GM13976 (cell line): Measurements from ENCODE around the gene DZIP3.

Experiments used
- DNase-seq: peaks from one replicate; pipeline ENCODE4 v3.0.0; 2012; ENCODE audit warnings: low spot score
- CTCF ChIP-seq: IDR thresholded peaks from 2 replicates; pipeline ENCODE4 v1.5.1; 2012; ENCODE audit warnings: borderline replicate concordance, mild to moderate bottlenecking; ENCODE audit not compliant: insufficient read depth; ENCODE audit errors: extremely low read depth, missing control alignments, control extremely low read depth
- in situ Hi-C: fragments of 300-500 bp; cut with MboI; formaldehyde crosslinking; loops from one replicate; pipeline ENCODE4 v1.12.0; 2022; ENCODE audit warnings: low sequenced_read_pairs, mixed read lengths, inconsistent platforms; ENCODE audit not compliant: unreplicated experiment

The DZIP3 gene

GRCh38 chr3:108713816-108714215, 124.3 kb downstream of the DZIP3 start:
- no peak for DNase-seq
- TF ChIP-seq CTCF, result no peak
- in situ Hi-C loops, result no loop called here

- TF ChIP-seq CTCF, result no peak
- DNase-seq, result no peak
- in situ Hi-C loops, result no loop called here
Observed at GRCh38 chr3:108718454-108718853, 128.9 kb downstream of the DZIP3 start.

GRCh38 chr3:108719178-108719806, 129.8 kb downstream of the DZIP3 start:
- no peak for TF ChIP-seq CTCF
- no peak for DNase-seq
- in situ Hi-C loops, result no loop called here

GRCh38 chr3:108722724-108723123, 133.2 kb downstream of the DZIP3 start:
- no peak for DNase-seq
- in situ Hi-C loops, result no loop called here
- TF ChIP-seq CTCF, result no peak

- DNase-seq, result no peak
- in situ Hi-C loops, result no loop called here
- TF ChIP-seq CTCF, result no peak
Observed at GRCh38 chr3:108724101-108724500, 134.6 kb downstream of the DZIP3 start.

GRCh38 chr3:108728105-108728504, 138.6 kb downstream of the DZIP3 start:
- DNase-seq, result no peak
- no peak for TF ChIP-seq CTCF
- in situ Hi-C loops, result no loop called here
